ENCODE results near the gene SLIT1.

SLIT1 gene

DNA sequence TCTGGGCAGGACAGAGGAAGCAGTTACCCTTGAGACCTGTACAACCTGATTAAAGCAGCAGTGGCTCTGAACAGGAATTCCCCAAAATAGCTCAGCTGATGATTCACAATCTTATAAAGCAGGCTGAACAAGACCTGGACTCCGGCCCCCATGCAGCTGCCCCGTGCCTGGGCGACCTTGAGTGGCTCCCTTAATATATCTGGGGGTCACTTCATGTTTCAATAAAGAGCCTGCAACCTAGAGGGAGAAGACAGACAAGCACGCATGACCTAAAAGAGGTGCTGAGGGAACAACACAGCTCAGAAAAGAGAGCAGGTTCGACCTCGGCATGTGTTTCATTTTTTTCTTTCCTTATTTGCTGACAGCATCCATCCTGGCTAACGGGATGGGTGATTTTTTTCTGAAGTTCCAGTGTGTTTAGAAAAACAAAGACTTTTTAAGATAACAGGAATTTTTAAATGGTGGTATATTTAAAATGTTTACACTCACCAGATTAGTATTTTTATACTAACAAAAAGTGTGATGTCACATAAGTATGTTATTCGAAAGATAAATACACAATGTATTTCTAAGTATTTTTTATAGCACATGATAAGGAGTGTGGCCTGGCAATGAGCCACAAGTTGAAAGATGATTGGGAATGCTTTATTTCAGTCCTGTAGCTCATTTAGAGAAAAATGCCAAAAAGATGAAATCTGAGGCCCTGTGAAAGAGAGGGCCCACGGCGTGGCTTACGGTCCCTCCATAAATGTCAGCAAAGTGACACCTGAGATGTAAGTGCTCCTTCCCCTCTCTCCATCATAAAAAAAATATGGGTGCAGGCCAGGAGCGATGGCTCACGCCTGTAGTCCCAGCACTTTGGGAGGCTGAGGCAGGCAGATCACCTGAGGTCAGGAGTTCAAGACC is 161.3 kb downstream of the SLIT1 start:
- peak in 1 of 2 experiments; percentile 34 for DNase-seq (ENCODE audit: low read depth in 2 of 2)

DNA sequence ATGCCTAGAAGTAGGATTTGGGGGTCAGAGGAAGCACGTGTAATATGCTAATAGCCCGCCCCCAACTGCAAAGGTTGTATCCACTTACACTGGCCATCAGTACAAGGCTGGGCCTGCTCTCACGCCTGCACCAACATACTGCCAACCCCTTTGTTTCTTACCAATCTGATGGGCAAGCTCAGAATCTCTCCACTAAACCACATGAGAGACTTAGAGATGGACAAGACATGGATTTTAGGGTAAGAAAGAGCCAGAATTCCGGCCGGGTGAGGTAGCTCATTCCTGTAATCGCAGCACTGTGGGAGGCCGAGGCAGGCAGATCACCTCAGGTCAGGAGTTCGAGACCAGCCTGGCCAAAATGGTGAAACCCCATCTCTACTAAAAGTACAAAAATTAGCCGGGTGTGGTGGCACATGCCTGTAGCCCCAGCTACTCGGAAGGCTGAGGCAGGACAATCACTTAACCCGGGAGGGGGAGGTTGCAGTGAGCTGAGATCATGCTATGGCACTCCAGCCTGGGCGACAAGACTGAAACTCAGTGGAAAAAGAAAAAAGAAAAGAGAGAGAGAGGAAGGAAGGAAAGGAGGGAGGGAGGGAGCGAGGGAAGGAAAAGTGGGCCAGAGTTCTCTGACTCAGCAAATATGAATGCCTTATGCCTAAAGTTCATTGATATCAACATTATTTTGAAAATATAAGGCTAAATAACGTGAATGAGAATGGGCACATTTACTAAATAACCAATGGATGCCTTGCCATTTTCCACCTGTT is 162.2 kb downstream of the SLIT1 start:
- DNase-seq (ENCODE audit: low read depth in 2 of 2), result no peak

- DNase-seq (ENCODE audit: low read depth in 2 of 2), result no peak
These were observed 163.1 kb downstream of the SLIT1 start for GRCh38 chr10:97022616-97023015.

DNA sequence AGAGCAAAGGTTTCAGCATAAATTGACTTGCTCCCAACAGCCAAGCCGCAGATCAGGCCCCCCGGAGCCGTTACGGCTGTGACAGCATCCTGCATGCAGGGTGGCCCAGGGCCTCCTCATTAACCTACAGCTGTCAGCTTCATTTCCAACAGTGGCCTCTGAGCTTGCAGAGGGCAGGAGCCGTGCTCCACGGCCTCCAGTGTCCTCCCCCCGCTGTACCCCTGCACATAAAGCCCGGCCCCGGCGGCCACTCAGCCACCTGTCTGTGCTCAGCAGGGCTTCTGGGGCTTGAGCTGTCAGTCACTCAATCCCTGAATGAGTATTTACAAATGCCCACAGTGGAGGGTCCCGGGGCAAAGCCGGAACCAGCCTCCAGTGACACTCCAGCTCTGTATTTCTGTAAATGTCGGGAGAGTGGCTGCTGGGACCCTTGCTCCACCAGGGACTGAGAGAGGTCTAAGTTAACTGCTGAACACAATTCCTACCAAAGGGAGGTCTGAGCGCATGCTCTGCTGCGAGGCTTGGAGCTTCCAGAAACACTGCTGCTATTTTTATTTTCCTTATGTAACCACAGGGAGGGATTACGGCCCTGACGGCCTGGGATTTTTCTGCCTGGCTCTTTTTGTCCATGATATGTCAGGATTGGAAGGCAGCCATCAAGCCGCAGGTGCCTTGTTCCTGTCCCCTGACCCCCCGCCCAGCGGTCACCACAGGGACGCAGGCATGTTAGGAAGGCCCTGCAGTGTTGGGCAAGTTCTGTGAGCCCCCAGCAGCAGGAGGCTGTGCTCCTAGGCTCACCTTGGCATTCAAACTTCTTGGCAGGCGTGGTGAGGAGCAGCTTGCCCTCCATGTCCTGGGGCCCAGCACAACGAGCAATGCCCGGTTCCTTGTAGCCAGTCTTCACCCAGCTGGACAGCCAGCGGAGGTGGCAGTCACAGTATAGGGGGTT is 165.0 kb downstream of the SLIT1 start:
- no peak for DNase-seq (ENCODE audit: low read depth in 2 of 2)

GRCh38 chr10:97019213-97019844 is 166.4 kb downstream of the SLIT1 start:
- DNase-seq (ENCODE audit: low read depth in 2 of 2), result no peak

- DNase-seq (ENCODE audit: low read depth in 2 of 2), result no peak
These were observed 167.2 kb downstream of the SLIT1 start for GRCh38 chr10:97018251-97019212.

DNA sequence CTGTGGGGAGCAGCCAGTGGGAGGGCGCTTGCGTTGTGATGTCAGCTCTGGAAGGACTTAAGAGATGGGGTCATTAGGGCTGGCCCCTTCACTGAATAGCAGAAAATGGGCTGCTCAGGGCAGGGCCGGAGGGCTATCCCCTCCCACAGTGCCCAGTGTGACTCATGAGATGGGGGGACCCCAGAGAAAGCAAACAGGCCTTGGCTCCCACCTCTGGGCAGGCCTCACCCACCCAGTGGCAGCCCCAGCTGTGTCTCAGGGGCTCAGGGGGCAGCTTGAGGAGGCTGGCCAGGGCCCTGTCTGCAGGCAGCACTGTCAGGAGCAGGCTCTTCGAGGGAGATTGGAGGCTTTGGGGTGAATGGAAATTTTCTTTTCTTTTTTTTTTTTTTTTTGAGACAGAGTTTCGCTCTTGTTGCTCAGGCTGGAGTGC is 168.3 kb downstream of the SLIT1 start:
- DNase-seq (ENCODE audit: low read depth in 2 of 2), result no peak

DNA sequence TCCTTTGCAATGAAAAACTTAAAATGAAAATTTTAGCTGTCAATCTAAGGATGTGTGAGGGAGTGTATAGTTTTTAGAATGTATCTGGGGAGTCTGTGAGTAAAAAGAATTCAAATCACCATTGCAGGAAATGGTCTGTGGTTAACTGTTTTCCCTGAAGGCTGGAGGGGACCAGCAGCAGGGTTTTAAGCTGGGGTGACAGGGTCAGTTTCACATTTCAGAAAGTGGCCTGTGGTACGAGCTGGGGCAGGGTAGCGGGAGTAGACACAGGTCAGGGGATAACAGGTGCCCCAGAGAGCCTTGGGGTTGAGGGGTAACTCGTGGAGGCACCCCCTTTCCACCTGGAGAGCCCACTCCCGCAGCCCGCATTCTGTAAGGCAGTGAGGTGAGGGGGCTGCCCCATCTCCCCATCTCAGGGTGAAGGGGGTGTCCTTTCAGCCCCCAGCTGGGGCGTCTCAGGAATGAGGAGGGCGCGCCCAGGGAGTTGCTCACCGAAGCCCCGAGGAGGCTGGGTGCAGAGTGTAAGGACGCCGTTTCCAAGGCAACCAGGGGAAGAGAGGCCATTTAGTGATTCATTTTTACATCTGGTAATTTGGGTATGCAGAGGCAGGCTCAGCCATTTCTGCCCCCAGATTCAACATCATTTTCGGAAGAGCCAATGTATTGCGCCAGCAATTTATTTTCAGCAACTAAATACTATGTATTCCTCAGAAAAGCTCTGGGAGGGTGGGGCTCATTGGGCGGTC is 168.9 kb downstream of the SLIT1 start:
- no peak for DNase-seq (ENCODE audit: low read depth in 2 of 2)

DNA sequence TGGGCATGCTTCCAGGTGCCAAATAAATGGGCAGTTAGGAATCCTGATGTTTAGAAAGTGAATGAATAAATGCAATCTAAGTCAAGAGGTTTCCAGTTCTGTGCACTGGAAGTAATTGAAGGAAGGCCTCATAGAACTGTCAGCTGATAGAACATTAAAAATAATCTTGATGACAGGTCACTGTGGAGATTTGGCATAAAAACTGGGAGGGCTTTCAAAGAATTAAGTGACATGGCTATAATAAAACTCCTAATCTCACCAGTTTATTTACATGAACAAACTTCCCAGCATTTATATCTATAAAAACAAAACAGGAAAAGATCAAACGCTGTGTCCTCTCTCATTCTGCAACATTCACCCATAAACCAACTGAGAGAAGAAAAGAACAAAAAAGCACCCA is 170.5 kb downstream of the SLIT1 start:
- no peak for DNase-seq (ENCODE audit: low read depth in 2 of 2)

DNA sequence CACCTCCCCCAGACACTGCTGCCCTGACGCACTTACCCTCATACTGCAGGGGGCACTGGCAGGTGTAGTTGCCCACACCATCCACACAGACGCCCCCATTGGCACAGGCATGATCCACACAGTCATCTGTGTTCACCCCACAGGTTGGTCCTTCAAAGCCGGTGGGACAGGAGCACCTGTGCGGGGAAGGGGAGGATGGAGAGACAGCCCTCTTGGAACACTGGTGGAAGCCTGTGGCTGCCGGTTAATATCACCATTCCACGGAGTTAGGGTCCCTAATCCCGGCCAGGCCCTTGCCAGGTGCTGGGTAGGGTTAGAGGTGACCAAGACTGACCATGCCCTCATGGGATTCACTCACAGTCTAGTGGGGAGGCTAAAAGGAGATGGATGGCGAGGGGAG is 171.8 kb downstream of the SLIT1 start:
- no peak for DNase-seq (ENCODE audit: low read depth in 2 of 2)

GRCh38 chr10:97013568-97013967 is 172.2 kb downstream of the SLIT1 start:
- DNase-seq (ENCODE audit: low read depth in 2 of 2), result no peak

DNA sequence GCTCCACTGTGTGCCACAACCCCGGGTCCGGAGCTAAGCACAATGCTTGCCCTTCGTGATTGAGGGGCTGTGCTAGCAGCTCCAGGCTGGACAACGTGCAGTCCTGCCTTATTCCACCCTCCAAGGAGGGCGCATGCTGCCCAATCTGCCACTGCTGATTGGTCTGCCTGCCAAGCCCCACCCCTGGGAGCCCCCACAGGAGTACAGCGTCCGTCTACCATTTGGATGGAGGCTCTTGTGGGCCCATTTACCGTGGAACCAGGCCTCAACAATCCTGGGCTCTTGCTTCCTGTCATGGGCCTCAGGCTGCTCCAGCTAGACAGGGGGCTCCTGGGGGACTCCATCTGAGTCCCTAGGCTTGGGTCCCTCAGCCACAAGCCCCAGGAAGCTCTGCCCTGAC is 173.3 kb downstream of the SLIT1 start:
- no peak for DNase-seq (ENCODE audit: low read depth in 2 of 2)

DNA sequence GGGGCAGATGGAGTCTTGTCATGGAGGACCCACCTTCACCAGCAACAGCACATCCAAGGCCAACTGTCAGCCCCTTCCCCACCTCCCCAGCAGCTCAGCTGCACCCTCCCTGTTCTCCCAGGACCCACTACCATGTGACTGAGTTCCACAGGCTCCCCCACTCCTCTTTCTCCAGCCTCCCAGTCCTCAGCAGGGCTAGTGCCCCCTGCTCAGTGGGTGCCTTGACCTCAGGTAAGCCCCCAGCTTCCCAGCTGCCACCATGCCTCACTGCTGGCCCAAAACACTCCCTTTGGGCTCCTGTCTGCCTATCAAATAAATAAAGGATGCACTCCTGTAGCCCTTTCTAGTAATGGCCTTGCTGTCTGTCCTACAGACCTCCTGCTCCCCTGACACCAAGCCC is 174.4 kb downstream of the SLIT1 start:
- no peak for DNase-seq (ENCODE audit: low read depth in 2 of 2)

DNA sequence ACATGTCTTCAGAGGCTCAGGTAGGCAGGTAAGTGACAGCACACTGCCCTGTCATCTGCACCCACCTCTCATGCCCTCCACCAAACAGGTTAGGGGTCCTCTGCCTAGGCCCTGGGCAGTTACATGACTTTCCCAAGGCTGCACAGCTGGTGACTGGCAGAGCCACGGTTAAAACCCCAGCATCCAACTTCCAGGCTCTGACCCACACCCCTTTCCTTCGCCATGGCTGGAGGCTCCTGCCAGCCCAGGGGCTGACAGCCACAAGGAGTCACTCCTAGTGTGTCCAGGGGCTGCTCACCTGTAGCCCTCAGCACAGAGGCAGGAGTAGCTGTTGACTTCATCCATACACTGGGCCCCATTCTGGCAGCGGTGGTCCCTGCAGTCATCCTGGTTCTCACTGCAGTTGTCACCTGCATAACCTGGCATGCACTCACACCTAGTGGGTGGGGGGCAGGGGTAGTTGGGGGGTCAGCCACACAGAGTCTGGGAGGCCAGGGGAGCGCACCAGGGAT is 175.0 kb downstream of the SLIT1 start:
- no peak for DNase-seq (ENCODE audit: low read depth in 2 of 2)

DNA sequence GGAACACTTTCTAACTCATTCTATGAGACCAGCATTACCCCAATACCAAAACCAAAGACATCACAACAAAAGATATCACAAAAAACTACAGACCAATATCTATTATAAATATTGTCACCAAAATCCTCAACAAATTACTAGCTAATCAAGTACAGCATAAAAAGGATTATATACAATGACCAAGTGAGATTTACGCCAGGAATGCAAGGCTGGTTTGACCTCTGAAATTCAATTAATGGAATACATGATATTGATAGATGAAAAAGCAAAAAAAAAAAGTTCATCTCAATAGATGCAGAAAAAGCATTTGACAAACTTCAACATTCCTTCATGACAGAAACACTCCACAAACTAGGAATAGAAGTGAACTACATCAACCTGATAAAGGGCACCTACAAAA is 178.3 kb downstream of the SLIT1 start:
- DNase-seq (ENCODE audit: low read depth in 2 of 2), result no peak

DNA sequence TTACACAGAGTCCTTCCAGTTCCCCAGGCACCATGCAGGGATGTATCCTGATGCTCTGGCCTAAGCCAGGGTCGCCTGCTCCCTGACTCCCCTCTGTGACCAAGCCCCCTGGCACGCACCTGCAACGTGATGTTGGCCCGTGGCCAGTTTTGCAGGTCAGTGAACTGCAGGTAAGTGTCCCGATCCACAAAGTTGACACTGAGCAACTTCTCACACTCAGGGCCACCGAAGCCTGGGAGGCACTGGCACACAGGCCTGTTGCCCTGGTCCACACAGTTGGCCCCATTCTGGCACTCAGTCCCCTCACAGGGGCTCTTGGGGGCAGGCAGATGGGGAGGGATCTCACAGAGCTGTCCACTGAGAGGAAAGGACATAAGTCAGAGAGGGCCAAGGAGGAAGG is 179.4 kb downstream of the SLIT1 start:
- no peak for DNase-seq (ENCODE audit: low read depth in 2 of 2)

DNA sequence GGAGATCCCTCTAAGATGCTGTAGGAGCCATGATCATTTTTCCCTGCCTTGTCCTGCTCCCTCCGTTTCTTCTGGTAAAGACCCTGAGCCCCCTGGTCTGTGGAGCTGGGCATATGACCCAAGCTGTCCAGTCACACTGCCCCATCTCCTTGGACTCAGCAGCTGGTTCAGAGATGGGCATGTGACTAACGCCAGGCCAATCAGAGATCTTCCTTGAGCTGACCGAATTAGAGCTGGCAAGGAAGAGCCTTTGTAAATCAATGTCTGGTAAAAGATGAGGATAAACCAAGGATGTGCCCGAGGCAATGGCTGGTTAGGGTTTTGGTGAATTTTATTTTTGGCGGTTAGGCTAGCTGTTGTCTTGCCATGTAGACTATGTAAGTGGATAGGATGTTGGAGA is 180.4 kb downstream of the SLIT1 start:
- DNase-seq (ENCODE audit: low read depth in 2 of 2), result no peak

GRCh38 chr10:97004591-97004990 is 181.2 kb downstream of the SLIT1 start:
- DNase-seq (ENCODE audit: low read depth in 2 of 2), result no peak

- no peak for DNase-seq (ENCODE audit: low read depth in 2 of 2)
These were observed 182.0 kb downstream of the SLIT1 start for GRCh38 chr10:97003804-97004201.

All from fibroblast of skin of left quadriceps (primary cell).